ENCODE data around the gene SGTA.

SGTA gene

DNA sequence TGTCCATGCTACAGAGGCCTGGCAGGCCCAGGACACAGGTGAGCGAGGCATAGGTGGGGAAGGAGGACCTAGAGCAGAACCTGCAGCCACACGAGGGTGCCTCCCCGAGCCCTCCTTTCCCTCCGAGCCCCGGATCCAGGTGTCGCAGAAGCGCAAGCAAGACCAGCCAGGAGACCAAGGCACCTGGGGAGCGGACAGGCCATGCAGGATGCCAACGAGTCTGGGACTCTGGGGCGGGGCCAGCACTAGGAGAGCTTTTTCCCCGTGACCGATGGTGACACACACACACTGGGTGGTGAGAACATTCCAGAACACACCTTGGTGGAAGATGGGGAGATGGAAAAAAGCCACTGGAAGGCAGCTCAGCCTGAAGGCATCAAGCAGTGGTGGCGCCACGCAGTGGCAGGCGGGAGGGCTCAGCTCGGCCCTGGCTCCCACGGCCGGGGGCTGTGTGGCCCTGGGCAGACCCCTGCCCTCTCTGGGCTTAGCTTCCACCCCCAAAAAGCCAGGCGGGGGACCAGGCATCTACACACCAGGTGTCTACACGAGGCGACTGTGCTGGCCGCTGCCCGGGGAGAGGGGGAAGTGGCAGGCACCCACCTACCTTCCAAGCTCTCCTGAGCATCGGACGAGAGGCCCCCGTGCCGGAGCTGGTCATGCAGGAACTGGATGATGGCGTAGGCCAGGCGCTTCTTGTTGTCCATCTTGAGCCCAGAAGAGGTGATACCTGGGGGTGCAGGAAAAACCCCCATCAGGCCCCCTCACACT, 14.5 kb downstream of the SGTA start:
- no peak for DNase-seq

GRCh38 chr19:2767688-2768087, 15.4 kb downstream of the SGTA start:
- DNase-seq = no peak

DNA sequence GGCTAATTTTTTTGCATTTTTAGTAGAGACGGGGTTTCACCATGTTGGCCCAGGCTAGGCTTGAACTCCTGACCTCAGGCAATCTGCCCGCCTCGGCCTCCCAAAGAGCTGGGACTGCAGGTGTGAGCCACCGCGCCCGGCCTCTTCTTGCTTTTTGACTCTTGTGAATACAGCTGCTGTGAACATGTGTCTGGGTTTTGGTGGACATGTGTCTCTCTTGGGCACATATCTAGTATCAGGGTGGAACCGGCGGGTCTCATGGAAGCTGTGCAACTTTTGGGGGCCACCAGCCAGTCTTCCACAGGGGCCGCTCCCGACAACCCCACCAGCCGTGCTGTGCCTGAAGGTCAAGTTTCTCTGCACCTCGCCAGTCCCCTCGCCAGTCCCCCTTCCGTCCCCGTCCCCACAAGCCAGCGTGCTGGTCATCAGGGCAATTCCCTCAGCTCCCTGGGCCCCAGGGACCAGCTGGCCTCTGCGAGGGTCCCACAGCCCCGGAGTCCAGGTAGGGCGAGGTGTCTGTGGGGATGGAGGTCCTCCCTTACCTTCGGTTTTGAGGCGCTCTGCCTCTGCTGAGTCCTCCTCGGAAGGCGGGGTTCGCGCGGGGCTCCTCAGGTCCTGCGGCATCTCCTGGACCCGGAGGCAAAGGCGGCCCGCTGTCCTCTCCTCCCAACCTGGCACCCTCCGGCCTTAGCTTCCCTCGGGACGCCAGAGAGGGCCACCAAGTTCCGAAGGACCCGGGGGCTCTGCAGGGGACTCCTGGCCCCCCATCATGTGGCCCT, 16.3 kb downstream of the SGTA start:
- no peak for DNase-seq

GRCh38 chr19:2765376-2765775, 17.7 kb downstream of the SGTA start:
- no peak for DNase-seq

DNA sequence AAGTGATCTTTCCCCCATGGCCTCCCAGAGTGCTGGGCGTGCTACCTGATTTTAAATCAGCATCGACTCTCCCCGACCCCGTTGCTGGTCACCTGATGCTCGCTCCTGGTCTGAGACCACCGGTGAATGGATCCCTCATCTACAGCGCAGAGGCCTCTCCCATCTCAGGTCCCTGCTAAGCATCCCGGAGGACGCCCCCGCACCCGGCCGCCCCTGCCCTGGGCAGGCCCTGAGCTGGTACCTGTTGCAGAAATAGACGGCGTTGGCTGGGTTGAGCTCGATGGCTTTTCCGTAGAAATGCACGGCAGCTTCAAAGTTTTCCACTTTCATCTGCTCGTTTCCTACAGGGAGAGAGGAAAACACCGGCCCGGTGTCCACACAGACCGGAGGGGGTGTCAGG, 18.1 kb downstream of the SGTA start:
- no peak for DNase-seq

- DNase-seq = no peak
Measured at GRCh38 chr19:2763687-2764086, 19.4 kb downstream of the SGTA start.

- no peak for DNase-seq
Measured at GRCh38 chr19:2762783-2763496, 20.1 kb downstream of the SGTA start.

DNA sequence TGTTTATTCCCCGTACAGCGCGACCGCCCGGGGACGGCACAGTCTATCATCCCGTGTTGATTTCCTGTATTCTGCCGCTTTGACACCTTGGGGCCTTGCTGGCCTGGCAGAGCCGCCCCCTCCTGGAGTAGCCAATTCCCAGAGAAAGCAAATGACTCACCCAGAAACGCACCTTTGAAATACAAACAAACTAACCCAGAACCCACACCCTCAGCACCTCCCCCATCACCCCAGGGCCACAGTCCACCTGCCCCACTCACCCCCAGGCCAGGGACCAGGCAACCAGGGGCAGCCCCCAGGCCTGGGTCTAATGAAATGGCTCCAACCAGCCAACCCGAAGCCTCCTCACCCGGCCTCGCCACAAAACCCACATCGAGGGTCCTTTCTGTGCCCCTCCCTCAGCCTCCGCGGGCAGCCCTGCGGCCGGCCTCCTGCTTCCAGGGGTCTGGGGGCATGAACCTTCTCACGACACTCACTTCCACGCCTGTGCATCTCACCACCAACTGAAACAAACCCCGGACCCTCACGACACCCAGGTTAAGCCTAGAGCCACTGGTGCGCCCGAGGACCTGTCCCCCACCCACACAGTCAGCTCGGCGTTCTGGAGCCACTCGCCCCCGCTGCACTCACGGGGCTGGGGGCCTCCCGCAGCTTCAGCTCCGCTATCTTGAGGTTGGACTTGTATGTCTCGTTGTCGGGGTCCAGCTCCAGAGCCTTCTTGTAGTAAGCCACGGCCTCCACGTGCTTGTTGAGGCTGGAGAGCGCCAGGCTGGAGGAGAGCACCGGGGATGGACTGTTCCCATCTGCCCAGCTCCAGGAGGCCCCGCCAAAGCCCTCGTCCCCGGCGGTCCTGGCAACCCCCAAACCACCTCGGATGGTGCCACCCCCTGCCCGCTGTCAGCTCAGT, 20.9 kb downstream of the SGTA start:
- no peak for DNase-seq

DNA sequence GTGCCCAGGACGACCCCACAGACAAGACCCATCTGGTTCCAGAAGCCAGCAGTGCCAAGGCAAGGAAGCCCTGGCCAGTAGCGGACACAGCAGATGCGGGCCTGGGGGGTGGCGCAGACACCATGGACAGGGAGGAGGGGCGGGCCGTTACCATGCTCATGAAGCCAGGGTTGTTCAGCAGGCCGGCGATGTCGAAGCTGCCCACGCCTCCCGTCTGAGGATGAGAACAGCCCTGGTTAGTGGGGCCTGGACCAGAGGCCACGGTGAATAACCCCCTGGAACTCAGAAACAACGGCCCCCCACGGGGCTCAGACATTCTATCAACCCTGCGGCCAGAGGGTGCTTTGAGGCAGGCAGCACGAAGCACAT, 21.8 kb downstream of the SGTA start:
- DNase-seq = no peak

DNA sequence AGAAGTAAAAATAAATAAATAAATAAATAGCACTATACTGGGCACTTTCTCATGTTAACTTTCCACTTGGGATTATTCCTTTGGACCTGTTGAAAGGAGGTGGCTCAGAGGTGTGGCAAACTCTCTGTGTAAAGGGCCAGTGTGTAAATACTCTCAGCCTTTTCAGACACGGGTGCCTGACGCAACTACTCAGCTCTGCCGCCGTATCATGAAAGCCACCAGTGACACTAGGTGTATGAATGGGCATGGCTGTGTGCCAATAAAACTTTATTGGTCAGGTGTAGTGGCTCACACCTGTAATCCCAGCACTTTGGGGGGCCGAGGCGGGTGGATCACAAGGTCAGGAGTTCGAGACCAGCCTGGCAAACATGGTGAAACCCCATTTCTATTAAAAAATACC, 23.1 kb downstream of the SGTA start:
- DNase-seq = no peak

GRCh38 chr19:2759362-2759761, 23.7 kb downstream of the SGTA start:
- DNase-seq = no peak

DNA sequence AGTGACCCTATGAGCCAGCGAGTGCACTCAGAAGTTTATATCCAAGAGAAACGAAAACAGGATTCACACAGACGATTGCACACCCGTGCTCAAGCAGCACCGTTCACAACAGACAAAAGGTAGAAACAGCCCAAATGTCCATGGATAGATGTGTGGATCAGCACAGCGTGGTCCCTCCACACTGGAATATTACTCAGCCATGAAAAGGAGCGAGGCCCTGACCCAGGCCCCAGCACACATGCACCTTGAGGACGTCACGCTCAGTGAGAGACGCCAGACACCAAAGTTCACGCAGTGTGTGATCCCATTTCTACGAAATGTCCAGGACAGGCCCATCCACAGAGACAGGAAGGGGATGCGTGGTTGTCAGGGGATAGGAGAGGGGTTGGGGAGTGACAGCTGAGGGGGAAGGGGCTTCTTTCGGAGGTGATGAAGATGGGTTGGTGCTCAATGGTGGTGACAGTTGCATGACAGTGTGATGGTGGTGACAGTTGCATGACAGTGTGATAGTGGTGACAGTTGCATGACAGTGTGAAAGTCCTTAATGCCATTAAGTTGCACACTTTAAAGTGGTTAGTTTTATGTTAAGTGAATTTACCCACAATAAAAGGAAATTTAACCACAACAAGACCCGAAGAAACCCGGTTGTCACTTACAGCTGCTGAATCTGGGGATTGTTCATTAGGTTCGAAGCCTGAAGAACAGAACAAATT, 24.3 kb downstream of the SGTA start:
- DNase-seq = no peak

DNA sequence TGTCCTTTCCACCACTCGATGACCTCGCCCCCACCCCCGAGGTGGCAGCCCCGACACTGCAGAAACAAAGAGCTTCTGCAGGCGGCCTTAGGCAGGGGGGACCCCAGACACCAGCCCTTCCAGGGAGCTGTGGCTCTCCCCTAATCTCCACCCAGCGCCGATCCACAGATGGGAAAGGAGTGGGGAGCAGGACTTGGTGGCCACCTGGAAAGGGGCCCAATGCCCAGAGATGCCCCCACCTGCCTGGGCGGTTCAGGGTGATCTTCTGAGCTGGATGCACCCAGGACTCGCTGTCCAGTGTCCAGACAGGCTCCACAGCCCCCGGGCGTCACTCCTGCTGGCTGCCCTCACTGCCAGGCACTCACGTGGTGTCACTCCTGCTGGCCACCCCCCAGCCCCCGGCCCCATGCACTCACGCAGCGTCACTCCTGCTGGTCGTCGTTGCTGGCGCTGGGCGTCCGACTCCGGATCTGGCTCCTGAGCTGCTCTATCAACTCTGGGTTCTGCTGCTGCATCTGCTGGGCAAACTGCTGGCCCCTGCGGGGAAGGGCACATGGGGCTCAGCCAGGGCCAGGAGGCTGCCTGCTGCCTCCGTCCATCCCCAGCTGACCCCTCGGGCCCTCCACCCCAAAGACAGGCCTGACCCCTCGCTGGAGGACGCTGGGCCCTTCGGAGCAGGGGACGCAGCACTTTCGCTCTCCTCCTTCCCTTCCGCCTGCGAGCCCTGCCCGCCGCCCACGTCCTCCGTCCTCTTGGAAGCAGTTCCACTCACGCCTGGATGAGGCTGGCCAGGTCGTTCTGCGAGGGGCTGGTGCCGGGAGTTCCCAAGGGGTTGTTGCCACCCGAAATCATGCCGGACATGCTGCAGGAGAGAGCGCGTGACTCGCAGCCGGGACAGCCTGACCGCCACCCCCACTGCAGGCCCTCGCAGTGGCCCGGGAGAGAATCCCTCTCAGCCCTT, 25.9 kb downstream of the SGTA start:
- no peak for DNase-seq

DNA sequence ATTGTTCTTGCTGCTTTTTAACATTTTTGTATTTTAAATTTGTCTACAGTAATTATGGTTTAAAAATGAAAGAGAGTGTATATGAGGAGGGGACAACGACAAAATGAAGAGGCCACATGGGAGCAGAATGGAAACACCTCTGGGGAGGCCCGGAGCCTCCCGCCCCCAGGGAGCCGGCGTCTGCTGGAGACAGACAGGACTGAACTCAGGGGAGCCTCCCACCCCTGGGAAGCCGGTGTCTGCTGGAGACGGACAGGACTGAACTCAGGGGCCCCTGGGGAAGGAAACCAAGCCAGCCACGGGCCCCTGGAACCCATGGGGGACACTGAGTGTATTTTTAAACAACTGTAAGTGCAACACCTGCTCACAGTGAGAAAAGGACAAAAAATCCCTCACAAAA, 26.6 kb downstream of the SGTA start:
- DNase-seq = no peak

DNA sequence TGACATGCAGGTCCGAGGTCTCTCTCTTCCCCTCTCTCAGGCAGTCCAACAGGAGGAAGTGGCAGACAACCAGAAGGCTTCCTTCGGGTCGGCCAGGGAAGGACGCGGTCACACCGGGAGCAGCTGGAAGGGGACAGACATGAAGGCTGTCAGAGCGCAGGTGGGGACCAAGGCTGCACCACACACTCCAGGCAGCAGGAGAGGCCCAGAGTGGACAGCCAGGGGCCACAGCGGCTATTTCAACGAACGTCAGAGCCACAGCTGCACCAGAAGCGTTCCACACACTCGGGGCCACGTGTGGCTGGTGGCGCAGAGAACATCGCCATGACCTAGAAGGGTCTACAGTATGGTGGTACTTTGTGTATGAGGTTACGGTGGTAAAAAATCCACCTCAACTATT, 27.3 kb downstream of the SGTA start:
- DNase-seq = no peak

GRCh38 chr19:2755448-2755705, 27.7 kb downstream of the SGTA start:
- no peak for DNase-seq

- no peak for DNase-seq
Measured at GRCh38 chr19:2754659-2755447, 28.2 kb downstream of the SGTA start.

- DNase-seq = no peak
Measured at GRCh38 chr19:2751438-2751830, 31.6 kb downstream of the SGTA start.

- no peak for DNase-seq
Measured at GRCh38 chr19:2750808-2751437, 32.1 kb downstream of the SGTA start.

DNA sequence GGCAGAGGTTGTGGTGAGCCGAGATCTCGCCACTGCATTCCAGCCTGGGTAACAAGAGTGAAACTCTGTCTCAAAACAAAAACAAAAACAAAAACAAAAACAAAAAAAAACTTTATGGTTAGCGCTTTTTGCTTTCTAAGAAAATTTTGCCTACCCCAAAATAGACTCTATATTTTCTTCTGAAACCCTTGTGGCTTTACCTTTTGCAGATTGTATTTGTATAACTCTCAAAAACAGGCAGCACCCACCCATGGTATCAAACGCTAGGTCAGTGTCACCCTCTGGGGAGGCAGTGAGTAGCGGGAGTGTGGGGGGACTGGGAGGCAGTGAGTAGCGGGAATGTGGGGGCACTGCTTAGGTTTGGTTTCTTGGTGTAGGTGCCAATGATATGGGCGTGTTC, 35.7 kb downstream of the SGTA start:
- DNase-seq = no peak

Data from activated effector memory CD4-positive, alpha-beta T cell treated with anti-CD3 and anti-CD28 coated beads, Interleukin-2, amount 50 U/mL, for 16 hours (primary cell).